IMR-90 (cell line): ENCODE data around the gene ACOXL.

ENCODE experiments used
- CEBPB ChIP-seq: IDR thresholded peaks from 2 replicates; pipeline ENCODE4 v1.6.1; 2012; ENCODE audit warnings: low read depth, low read length, improper control_type of control experiment
- POLR2A ChIP-seq: IDR thresholded peaks from 2 replicates; pipeline ENCODE4 v1.6.1; 2012; ENCODE audit warnings: mild to moderate bottlenecking, low read depth, low read length
- TF ChIP-seq, protein P1 (sequence below): conservative IDR thresholded peaks from 2 replicates; pipeline ENCODE4 v1.5.1; 2012; ENCODE audit warnings: mild to moderate bottlenecking, low read depth, low read length, improper control_type of control experiment

DNA sequence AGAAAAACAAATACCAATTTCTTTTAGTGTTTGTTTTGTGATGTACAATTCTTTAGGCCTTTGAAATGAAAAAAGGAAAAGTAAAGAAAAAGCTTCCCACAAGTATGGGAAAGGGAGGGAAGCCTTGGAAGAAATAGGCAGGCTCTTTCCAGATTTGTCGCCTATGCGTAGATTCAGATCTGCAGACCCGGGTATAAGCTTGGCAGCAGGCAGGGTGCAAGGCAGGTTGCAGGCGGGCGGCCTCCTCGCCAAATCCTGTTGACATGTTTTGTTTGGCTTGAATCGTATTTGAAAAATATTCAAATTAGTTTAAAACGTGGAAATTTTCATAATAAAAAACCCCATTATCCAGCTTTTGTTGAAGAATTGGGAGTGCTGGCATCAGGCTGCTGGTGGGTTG lies 104.3 kb downstream of the ACOXL start:
- TF ChIP-seq POLR2A (no peak), CEBPB (no peak)
- TF ChIP-seq, protein P1, sequence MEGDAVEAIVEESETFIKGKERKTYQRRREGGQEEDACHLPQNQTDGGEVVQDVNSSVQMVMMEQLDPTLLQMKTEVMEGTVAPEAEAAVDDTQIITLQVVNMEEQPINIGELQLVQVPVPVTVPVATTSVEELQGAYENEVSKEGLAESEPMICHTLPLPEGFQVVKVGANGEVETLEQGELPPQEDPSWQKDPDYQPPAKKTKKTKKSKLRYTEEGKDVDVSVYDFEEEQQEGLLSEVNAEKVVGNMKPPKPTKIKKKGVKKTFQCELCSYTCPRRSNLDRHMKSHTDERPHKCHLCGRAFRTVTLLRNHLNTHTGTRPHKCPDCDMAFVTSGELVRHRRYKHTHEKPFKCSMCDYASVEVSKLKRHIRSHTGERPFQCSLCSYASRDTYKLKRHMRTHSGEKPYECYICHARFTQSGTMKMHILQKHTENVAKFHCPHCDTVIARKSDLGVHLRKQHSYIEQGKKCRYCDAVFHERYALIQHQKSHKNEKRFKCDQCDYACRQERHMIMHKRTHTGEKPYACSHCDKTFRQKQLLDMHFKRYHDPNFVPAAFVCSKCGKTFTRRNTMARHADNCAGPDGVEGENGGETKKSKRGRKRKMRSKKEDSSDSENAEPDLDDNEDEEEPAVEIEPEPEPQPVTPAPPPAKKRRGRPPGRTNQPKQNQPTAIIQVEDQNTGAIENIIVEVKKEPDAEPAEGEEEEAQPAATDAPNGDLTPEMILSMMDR, result no peak
